ENCODE measurements around the gene PRDM15.

DNA sequence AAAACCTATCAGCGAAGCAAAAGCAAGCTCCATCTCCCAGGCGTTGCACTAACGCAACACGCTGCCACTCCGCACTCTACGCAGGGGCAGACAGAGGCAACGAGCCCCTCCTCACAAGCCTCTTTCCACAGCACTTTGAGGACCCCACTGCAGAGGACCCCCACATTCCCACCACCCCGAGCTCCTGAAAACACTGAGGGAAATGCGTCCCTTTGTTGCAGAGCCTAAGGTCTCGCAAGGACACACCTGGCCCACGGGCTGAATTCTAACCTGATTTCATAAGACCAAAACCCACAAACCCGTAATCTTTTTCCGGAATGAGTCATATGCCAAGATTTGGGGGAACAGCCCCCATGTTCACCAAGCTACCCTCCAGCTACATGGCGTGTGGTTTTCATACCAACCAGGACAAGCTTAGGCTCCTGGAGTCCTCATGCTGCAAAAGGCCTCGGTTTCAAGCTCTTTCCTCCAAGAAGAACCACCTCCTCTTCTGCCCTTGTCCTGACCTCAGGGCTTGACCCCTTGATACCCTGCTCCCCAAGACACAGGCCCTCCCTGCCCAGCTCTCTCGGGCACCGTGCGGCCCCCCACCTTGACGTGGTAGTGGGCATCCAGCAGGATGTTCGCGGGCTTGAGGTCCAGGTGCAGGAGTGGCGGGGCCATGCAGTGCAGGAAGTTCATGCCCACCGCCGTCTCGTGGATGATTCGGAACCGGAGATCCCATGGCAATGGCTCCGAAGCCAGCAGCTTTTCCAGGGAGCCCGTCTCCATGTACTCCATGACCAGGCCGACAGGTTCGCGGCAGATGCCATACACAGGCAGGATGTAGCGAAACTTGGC, 123.0 kb downstream of the PRDM15 start:
- TF ChIP-seq, protein P1, sequence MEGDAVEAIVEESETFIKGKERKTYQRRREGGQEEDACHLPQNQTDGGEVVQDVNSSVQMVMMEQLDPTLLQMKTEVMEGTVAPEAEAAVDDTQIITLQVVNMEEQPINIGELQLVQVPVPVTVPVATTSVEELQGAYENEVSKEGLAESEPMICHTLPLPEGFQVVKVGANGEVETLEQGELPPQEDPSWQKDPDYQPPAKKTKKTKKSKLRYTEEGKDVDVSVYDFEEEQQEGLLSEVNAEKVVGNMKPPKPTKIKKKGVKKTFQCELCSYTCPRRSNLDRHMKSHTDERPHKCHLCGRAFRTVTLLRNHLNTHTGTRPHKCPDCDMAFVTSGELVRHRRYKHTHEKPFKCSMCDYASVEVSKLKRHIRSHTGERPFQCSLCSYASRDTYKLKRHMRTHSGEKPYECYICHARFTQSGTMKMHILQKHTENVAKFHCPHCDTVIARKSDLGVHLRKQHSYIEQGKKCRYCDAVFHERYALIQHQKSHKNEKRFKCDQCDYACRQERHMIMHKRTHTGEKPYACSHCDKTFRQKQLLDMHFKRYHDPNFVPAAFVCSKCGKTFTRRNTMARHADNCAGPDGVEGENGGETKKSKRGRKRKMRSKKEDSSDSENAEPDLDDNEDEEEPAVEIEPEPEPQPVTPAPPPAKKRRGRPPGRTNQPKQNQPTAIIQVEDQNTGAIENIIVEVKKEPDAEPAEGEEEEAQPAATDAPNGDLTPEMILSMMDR (conservative IDR thresholded peaks at IDR 0.05 in 1 of 2, IDR thresholded peaks at IDR 0.05 in 1 of 2; ENCODE audit: extremely low read depth in 1 of 2, insufficient read depth in 1 of 2, low read depth in 1 of 2, low read length in 2 of 2) = no peak
- no peak for TF ChIP-seq EZH2 (IDR thresholded peaks at IDR 0.05; ENCODE audit: borderline replicate concordance, low read length)

Measured in mammary epithelial cell (primary cell).